AG10803 (cell line): ENCODE measurements around the gene G6PD.
"Not testable (repeated sequence)": the region's sequence is repeated elsewhere in the genome, so short reads cannot be mapped to it uniquely, and the experiment has no call there.

ENCODE experiments used
- DNase-seq: peaks from one replicate; pipeline ENCODE4 v3.0.0; 2010; ENCODE audit warnings: low read depth
- H3K4me3 ChIP-seq: 2 replicates; pipeline ENCODE4 v1.5.1; 2011; ENCODE audit warnings: mild to moderate bottlenecking, low read length, control low read depth
- CTCF ChIP-seq: conservative IDR thresholded peaks from 2 replicates; pipeline ENCODE4 v1.5.1; 2011; ENCODE audit warnings: mild to moderate bottlenecking, low read length, control low read depth, inconsistent platforms

The G6PD gene

GRCh38 chrX:154506483-154507332 lies 39.9 kb downstream of the G6PD start:
- no peak for DNase-seq
- no peak for TF ChIP-seq CTCF
- no peak overlapping the region for H3K4me3 ChIP-seq

- no peak overlapping the region for H3K4me3 ChIP-seq
- DNase-seq = peak; percentile 49
- no peak for TF ChIP-seq CTCF
Measured at GRCh38 chrX:154505734-154506133, 40.9 kb downstream of the G6PD start.

GRCh38 chrX:154502989-154503388 lies 43.7 kb downstream of the G6PD start:
- DNase-seq = no peak
- no peak overlapping the region for H3K4me3 ChIP-seq

GRCh38 chrX:154502098-154502497 lies 44.5 kb downstream of the G6PD start:
- no peak for TF ChIP-seq CTCF
- no peak overlapping the region for H3K4me3 ChIP-seq
- no peak for DNase-seq

More at GRCh38 chrX:154502989-154503388, 43.7 kb downstream of the G6PD start:
- no peak for TF ChIP-seq CTCF

GRCh38 chrX:154501423-154501822 lies 45.2 kb downstream of the G6PD start:
- not testable (repeated sequence) for H3K4me3 ChIP-seq, DNase-seq

- H3K4me3 ChIP-seq, DNase-seq: not testable (repeated sequence)
Measured at GRCh38 chrX:154496591-154497137, 50.0 kb downstream of the G6PD start.

GRCh38 chrX:154495472-154495922 lies 51.1 kb downstream of the G6PD start:
- no peak overlapping the region for H3K4me3 ChIP-seq

More at GRCh38 chrX:154495472-154495922, 51.1 kb downstream of the G6PD start:
- DNase-seq = no peak
- no peak for TF ChIP-seq CTCF
